Measurements from ENCODE around the gene MRAP.

The MRAP gene

GRCh38 chr21:32311621-32312020 lies 13.0 kb downstream of the MRAP start:
- no peaks in the 10 kb centered on the region for H3K79me2 ChIP-seq (ENCODE audit: control insufficient read depth, insufficient read depth, low read length, unreplicated experiment)
- no peak overlapping the region for H2AFZ ChIP-seq (ENCODE audit: low read length, unreplicated experiment)
- H3K36me3 ChIP-seq (ENCODE audit: insufficient read depth, low read length), result peaks cover 22% of the 10 kb centered on the region; the same call in 1 of the 2 replicates
- no peak overlapping the region for H3K4me3 ChIP-seq (ENCODE audit: low read depth, low read length)
- peaks cover 3% of the 10 kb centered on the region for H3K4me1 ChIP-seq (ENCODE audit: control insufficient read depth, insufficient read depth, low read length, unreplicated experiment)
- no peaks in the 10 kb centered on the region for H3K27me3 ChIP-seq (ENCODE audit: insufficient read depth, low read length)
- H3K27ac ChIP-seq (ENCODE audit: low read depth, low read length), result no peak overlapping the region

- Histone ChIP-seq H3K36me3 (ENCODE audit: insufficient read depth, low read length) (peaks cover 23% of the 10 kb centered on the region; the same call in 1 of the 2 replicates), H3K79me2 (ENCODE audit: control insufficient read depth, insufficient read depth, low read length, unreplicated experiment) (no peaks in the 10 kb centered on the region), H3K4me3 (ENCODE audit: low read depth, low read length) (no peak overlapping the region), H2AFZ (ENCODE audit: low read length, unreplicated experiment) (no peak overlapping the region), H3K4me1 (ENCODE audit: control insufficient read depth, insufficient read depth, low read length, unreplicated experiment) (peaks cover 3% of the 10 kb centered on the region), H3K27ac (ENCODE audit: low read depth, low read length) (no peak overlapping the region), H3K27me3 (ENCODE audit: insufficient read depth, low read length) (no peaks in the 10 kb centered on the region)
Observed at GRCh38 chr21:32312326-32312725, 13.7 kb downstream of the MRAP start.

GRCh38 chr21:32312976-32313375 lies 14.3 kb downstream of the MRAP start:
- H3K4me3 ChIP-seq (ENCODE audit: low read depth, low read length), result no peak overlapping the region
- no peak overlapping the region for H3K27ac ChIP-seq (ENCODE audit: low read depth, low read length)
- H3K36me3 ChIP-seq (ENCODE audit: insufficient read depth, low read length), result peaks cover 24% of the 10 kb centered on the region; the same call in 1 of the 2 replicates
- no peak overlapping the region for H2AFZ ChIP-seq (ENCODE audit: low read length, unreplicated experiment)
- H3K4me1 ChIP-seq (ENCODE audit: control insufficient read depth, insufficient read depth, low read length, unreplicated experiment), result peaks cover 1% of the 10 kb centered on the region
- H3K79me2 ChIP-seq (ENCODE audit: control insufficient read depth, insufficient read depth, low read length, unreplicated experiment), result no peaks in the 10 kb centered on the region
- H3K27me3 ChIP-seq (ENCODE audit: insufficient read depth, low read length), result no peaks in the 10 kb centered on the region

GRCh38 chr21:32314806-32315205 lies 16.2 kb downstream of the MRAP start:
- Histone ChIP-seq H2AFZ (ENCODE audit: low read length, unreplicated experiment) (no peak overlapping the region), H3K36me3 (ENCODE audit: insufficient read depth, low read length) (peaks cover 21% of the 10 kb centered on the region; the same call in 1 of the 2 replicates), H3K4me1 (ENCODE audit: control insufficient read depth, insufficient read depth, low read length, unreplicated experiment) (no peaks in the 10 kb centered on the region), H3K27me3 (ENCODE audit: insufficient read depth, low read length) (no peaks in the 10 kb centered on the region), H3K79me2 (ENCODE audit: control insufficient read depth, insufficient read depth, low read length, unreplicated experiment) (no peaks in the 10 kb centered on the region), H3K27ac (ENCODE audit: low read depth, low read length) (no peak overlapping the region), H3K4me3 (ENCODE audit: low read depth, low read length) (no peak overlapping the region)

GRCh38 chr21:32315511-32316281 lies 17.0 kb downstream of the MRAP start:
- H3K4me1 ChIP-seq (ENCODE audit: control insufficient read depth, insufficient read depth, low read length, unreplicated experiment), result no peaks in the 10 kb centered on the region
- no peaks in the 10 kb centered on the region for H3K79me2 ChIP-seq (ENCODE audit: control insufficient read depth, insufficient read depth, low read length, unreplicated experiment)
- no peak overlapping the region for H2AFZ ChIP-seq (ENCODE audit: low read length, unreplicated experiment)
- H3K27ac ChIP-seq (ENCODE audit: low read depth, low read length), result no peak overlapping the region
- no peak overlapping the region for H3K4me3 ChIP-seq (ENCODE audit: low read depth, low read length)
- peaks cover 21% of the 10 kb centered on the region; the same call in 1 of the 2 replicates for H3K36me3 ChIP-seq (ENCODE audit: insufficient read depth, low read length)
- no peaks in the 10 kb centered on the region for H3K27me3 ChIP-seq (ENCODE audit: insufficient read depth, low read length)

- H3K4me3 ChIP-seq (ENCODE audit: low read depth, low read length), result no peak overlapping the region
- H2AFZ ChIP-seq (ENCODE audit: low read length, unreplicated experiment), result no peak overlapping the region
- H3K79me2 ChIP-seq (ENCODE audit: control insufficient read depth, insufficient read depth, low read length, unreplicated experiment), result no peaks in the 10 kb centered on the region
- H3K4me1 ChIP-seq (ENCODE audit: control insufficient read depth, insufficient read depth, low read length, unreplicated experiment), result no peaks in the 10 kb centered on the region
- H3K27me3 ChIP-seq (ENCODE audit: insufficient read depth, low read length), result no peaks in the 10 kb centered on the region
- H3K27ac ChIP-seq (ENCODE audit: low read depth, low read length), result no peak overlapping the region
- peaks cover 21% of the 10 kb centered on the region; the same call in 1 of the 2 replicates for H3K36me3 ChIP-seq (ENCODE audit: insufficient read depth, low read length)
Observed at GRCh38 chr21:32316361-32317215, 17.9 kb downstream of the MRAP start.

- peaks cover 12% of the 10 kb centered on the region; the same call in 1 of the 2 replicates for H3K36me3 ChIP-seq (ENCODE audit: insufficient read depth, low read length)
- H3K4me1 ChIP-seq (ENCODE audit: control insufficient read depth, insufficient read depth, low read length, unreplicated experiment), result no peaks in the 10 kb centered on the region
Observed at GRCh38 chr21:32317726-32318125, 19.1 kb downstream of the MRAP start.

GRCh38 chr21:32319012-32319411 lies 20.4 kb downstream of the MRAP start:
- no peak overlapping the region for H3K27ac ChIP-seq (ENCODE audit: low read depth, low read length)
- H3K36me3 ChIP-seq (ENCODE audit: insufficient read depth, low read length), result peaks cover 14% of the 10 kb centered on the region; the same call in 1 of the 2 replicates
- no peak overlapping the region for H2AFZ ChIP-seq (ENCODE audit: low read length, unreplicated experiment)
- no peak overlapping the region for H3K4me3 ChIP-seq (ENCODE audit: low read depth, low read length)
- no peaks in the 10 kb centered on the region for H3K27me3 ChIP-seq (ENCODE audit: insufficient read depth, low read length)
- no peaks in the 10 kb centered on the region for H3K4me1 ChIP-seq (ENCODE audit: control insufficient read depth, insufficient read depth, low read length, unreplicated experiment)
- H3K79me2 ChIP-seq (ENCODE audit: control insufficient read depth, insufficient read depth, low read length, unreplicated experiment), result no peaks in the 10 kb centered on the region

More at GRCh38 chr21:32317726-32318125, 19.1 kb downstream of the MRAP start:
- Histone ChIP-seq H3K79me2 (ENCODE audit: control insufficient read depth, insufficient read depth, low read length, unreplicated experiment) (no peaks in the 10 kb centered on the region), H3K27me3 (ENCODE audit: insufficient read depth, low read length) (no peaks in the 10 kb centered on the region), H3K27ac (ENCODE audit: low read depth, low read length) (no peak overlapping the region), H3K4me3 (ENCODE audit: low read depth, low read length) (no peak overlapping the region), H2AFZ (ENCODE audit: low read length, unreplicated experiment) (no peak overlapping the region)

- H3K27me3 ChIP-seq (ENCODE audit: insufficient read depth, low read length), result no peaks in the 10 kb centered on the region
- no peak overlapping the region for H2AFZ ChIP-seq (ENCODE audit: low read length, unreplicated experiment)
- peaks cover 17% of the 10 kb centered on the region for H3K36me3 ChIP-seq (ENCODE audit: insufficient read depth, low read length)
- H3K27ac ChIP-seq (ENCODE audit: low read depth, low read length), result no peak overlapping the region
- no peaks in the 10 kb centered on the region for H3K79me2 ChIP-seq (ENCODE audit: control insufficient read depth, insufficient read depth, low read length, unreplicated experiment)
- H3K4me1 ChIP-seq (ENCODE audit: control insufficient read depth, insufficient read depth, low read length, unreplicated experiment), result no peaks in the 10 kb centered on the region
- no peak overlapping the region for H3K4me3 ChIP-seq (ENCODE audit: low read depth, low read length)
Observed at GRCh38 chr21:32320059-32320458, 21.4 kb downstream of the MRAP start.

- H2AFZ ChIP-seq (ENCODE audit: low read length, unreplicated experiment), result no peak overlapping the region
- no peaks in the 10 kb centered on the region for H3K79me2 ChIP-seq (ENCODE audit: control insufficient read depth, insufficient read depth, low read length, unreplicated experiment)
- no peaks in the 10 kb centered on the region for H3K27me3 ChIP-seq (ENCODE audit: insufficient read depth, low read length)
- H3K27ac ChIP-seq (ENCODE audit: low read depth, low read length), result no peak overlapping the region
- peaks cover 22% of the 10 kb centered on the region for H3K36me3 ChIP-seq (ENCODE audit: insufficient read depth, low read length)
- H3K4me3 ChIP-seq (ENCODE audit: low read depth, low read length), result no peak overlapping the region
- H3K4me1 ChIP-seq (ENCODE audit: control insufficient read depth, insufficient read depth, low read length, unreplicated experiment), result no peaks in the 10 kb centered on the region
Observed at GRCh38 chr21:32320726-32321125, 22.1 kb downstream of the MRAP start.
